Activated effector memory CD4-positive, alpha-beta T cell treated with Interleukin-2 at 50 U/mL for 16 hours (primary cell): ENCODE results near the gene HMGXB4.

Source experiments
- DNase-seq: peaks from one replicate; pipeline ENCODE4 v3.0.0-alpha.2; 2020

HMGXB4 gene

GRCh38 chr22:35258191-35258988, 1.1 kb downstream of the HMGXB4 start:
- DNase-seq = no peak

- DNase-seq = no peak
These were observed 7.7 kb downstream of the HMGXB4 start for GRCh38 chr22:35264986-35265385.

GRCh38 chr22:35266277-35266676, 9.0 kb downstream of the HMGXB4 start:
- DNase-seq = no peak

DNA sequence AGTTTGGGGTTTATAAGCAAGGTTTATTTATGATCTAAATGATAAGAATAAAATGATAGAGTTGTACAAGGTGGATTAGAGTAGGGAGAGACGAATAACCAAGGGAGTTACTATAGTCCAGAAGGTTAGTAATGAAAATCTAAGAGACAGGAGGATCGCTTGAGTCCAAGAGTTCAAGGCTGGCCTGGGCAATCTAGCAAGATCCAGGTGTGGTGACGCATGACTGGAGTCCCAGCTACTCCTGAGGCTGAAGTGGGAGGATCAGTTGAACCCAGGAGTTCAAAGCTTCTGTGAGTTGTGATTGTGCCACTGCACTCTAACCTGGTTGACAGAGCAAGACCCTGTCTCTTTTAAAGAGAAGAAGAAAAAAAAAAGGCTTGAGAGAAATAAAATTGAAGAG, 12.3 kb downstream of the HMGXB4 start:
- DNase-seq = no peak

DNA sequence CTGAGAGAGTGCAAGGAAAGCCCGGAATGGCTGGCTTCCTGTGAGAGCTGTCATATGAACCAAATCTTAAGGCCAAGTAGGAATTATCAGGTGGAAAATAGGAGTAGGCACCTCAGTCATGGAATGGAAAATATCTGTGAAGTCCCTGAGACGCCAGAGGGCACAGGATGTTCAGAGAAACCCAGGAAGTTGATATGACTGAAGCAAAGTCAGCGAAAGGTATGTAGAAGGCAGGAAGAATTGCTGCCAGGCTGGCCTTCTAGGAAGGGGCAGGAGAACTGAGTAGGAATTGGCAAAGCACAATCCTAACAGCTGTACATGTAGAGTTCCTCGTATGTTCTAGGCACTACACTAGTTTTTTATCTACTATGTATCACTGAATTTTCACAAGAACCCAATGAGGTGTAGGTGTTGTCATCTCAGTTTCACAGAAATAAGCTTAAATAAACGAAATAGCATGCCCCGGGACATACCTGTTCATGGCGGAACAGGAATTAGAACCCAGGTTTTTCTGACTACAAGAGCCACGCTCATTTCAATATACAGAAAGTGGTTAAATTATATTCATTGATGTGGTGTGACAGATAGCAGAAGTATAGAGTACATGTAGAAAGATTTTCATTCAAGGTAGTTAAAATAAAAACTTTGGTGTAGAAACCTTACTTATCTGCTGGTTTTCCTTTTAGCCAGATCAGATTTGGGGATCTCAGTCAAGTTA, 17.0 kb downstream of the HMGXB4 start:
- no peak for DNase-seq

DNA sequence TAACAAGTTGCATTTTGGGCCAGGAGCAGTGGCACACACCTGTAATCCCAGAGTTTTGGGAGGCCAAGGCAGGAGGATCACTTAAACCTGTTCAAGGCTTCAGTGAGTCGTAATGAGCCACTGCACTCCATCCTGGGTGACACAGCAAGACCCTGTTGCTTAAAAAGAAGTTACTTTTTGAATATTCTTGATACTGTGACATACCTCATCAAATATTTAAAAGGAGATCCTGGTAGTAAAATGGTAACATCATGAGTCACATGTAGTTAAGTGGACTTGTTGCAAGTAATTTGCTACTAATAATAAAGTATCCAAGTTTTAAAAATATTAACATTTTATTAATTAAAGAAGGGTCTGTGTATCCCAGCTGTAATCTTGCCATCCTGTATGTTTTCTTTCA, 18.3 kb downstream of the HMGXB4 start:
- DNase-seq = no peak

GRCh38 chr22:35276019-35276418, 18.7 kb downstream of the HMGXB4 start:
- DNase-seq = no peak

GRCh38 chr22:35288116-35288515, 30.8 kb downstream of the HMGXB4 start:
- no peak for DNase-seq

GRCh38 chr22:35292786-35293185, 35.5 kb downstream of the HMGXB4 start:
- no peak for DNase-seq

DNA sequence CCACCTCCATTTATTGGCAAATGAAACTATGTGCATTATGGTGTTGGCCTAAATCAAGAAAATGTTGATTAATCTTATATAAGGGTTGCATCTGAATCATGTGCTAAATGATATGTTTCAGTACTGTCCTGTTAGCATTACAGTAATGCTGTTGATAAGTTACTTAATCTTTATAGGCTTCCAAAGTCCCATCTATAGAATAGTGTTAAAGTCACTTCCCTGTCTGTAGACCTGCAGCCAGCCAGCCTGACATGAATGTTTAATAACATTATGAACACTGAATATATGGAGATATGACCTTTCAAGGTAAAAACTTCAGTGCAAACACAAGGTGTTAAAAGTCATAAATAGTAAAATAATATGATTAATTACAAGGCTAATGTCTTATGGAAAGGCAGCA, 38.8 kb downstream of the HMGXB4 start:
- DNase-seq = no peak

- DNase-seq = no peak
These were observed 42.0 kb downstream of the HMGXB4 start for GRCh38 chr22:35299217-35299672.

GRCh38 chr22:35299673-35300499, 42.6 kb downstream of the HMGXB4 start, which contains the start of gene TOM1:
Gene TOM1 (plus strand): TSS chr22:35299894. CDS start chr22:35299929, 35 bp downstream.
- DNase-seq = peak; percentile 96

GRCh38 chr22:35301372-35301874, 44.1 kb downstream of the HMGXB4 start:
- DNase-seq = no peak

- DNase-seq = no peak
These were observed 45.8 kb downstream of the HMGXB4 start for GRCh38 chr22:35303029-35303624.

- DNase-seq = no peak
These were observed 48.3 kb downstream of the HMGXB4 start for GRCh38 chr22:35305525-35306070.

DNA sequence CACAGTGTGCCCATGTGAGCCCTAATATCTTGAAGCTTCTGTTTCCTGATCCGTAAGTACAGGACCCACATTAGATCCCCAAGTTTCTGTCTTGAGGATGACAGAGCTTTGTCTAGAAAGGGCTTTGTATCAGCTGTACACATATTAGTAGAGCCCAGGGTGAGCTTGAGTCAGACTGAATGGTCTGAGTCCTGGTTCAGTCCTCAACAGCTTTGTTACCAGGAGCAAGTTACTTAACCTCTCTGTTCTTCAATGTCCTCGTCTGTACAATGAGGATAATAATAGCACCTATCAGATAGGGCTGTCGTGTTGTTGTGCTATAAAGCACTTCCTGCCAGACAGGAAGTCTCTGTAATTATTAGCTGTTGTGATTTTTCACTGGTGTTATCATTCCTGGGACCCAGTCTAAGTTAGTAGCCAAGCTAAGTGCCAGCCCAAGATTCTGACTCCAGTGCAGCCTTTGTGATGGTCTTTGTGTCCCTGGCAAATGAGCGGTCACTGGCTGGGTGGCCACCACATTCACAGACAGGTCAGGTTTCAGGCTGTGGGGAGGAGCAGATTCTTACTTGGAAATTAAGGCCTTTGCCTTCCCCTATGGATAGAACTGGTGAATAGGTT, 49.2 kb downstream of the HMGXB4 start:
- DNase-seq = no peak

DNA sequence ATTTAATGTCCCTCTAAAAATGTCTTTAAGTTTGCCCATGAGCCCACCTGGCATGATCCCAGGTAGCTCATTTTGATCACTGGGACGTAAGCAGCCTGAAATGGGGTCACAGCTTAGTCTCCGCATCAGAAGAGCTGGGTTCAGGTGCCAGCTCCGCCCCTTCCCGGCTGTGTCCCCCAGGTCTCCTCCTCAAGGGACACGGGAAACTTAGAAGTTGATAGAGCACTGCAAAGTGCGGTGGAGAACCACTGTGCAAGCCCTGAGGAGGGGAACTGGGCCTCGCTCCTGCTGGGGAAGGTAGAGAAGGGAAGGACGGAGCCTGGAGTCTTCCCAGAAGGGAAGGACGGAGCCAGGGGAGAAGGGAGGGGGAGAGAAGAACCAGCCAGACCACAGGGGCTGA, 50.1 kb downstream of the HMGXB4 start:
- DNase-seq = no peak

DNA sequence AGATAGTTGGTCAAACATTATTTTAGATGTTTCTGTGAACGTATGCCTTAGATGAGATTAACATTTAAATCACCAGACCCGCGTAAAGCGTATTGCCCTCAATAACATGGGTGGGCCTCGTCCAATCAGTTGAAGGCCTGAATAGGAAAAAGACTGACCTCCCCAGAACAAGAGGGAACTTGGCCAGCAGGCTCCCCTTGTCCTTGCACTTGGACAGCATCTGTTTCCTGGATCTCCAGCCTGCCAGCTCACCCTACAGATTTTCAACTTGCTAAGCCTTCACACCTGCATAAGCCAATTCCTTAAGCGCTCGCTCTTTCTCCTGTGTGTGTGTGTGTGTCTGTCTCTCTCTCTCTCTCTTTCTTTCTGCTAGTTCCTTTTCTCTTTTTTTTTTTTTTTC, 50.6 kb downstream of the HMGXB4 start:
- no peak for DNase-seq

DNA sequence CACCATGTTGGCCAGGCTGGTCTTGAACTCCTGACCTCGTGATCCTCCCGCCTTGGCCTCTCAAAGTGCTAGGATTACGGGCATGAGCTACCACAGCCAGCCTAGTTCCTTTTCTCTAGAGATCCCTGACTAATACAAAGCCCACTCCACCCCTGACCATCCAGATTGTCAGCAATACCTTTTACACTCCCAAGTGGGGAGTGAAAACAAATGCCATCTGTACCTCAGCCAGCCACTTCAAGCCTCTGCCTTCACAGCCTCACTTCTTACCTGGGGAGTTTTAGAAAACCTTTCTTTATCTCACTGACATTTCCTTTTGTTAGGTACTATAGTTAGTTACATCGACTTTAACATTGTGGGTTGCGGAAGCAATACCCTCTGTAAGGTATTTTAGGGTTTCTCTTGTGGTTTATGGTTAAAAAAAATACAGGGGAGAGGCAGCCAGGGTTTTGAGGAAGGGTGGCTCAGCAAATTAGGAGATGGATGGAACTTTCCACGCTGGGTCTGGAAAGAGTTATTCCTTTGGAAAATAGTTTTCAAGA, 51.3 kb downstream of the HMGXB4 start:
- no peak for DNase-seq

GRCh38 chr22:35310556-35311550, 53.6 kb downstream of the HMGXB4 start:
- no peak for DNase-seq
